Neural progenitor cell (in vitro differentiated cells): ENCODE measurements around the gene CDK5RAP3.

ENCODE experiments used
- EZH2phosphoT487 ChIP-seq: fragments of 200-600 bp; sonication (generic); IDR thresholded peaks from 2 replicates; pipeline ENCODE4 v1.6.1; 2017; ENCODE audit warnings: antibody characterized with exemption
- TF ChIP-seq, protein P1 (sequence below): fragments of 200-600 bp; sonication (generic); IDR thresholded peaks from 2 replicates; pipeline ENCODE4 v1.5.1; 2017; ENCODE audit warnings: antibody characterized with exemption, mild to moderate bottlenecking

DNA sequence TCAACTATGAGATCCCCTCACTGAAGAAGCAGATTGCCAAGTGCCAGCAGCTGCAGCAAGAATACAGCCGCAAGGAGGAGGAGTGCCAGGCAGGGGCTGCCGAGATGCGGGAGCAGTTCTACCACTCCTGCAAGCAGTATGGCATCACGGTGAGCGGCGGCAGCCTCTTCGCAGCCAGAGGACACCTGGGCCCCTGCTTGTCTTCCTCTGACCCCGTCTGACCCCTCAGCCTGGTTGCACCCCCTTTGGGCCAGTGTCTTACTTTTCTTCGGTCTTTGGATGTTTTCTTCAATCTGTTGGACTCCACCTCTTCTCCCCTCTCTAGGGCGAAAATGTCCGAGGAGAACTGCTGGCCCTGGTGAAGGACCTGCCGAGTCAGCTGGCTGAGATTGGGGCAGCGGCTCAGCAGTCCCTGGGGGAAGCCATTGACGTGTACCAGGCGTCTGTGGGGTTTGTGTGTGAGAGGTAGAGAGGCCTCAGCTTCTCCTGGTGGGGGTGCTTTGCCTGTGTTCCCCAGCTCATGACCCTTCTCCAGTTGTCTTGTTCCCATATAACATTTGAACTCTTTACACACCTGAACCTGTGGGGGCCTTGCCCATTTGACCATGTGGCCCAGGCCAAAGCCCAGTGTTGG lies 4.4 kb downstream of the CDK5RAP3 start:
- TF ChIP-seq, protein P1, sequence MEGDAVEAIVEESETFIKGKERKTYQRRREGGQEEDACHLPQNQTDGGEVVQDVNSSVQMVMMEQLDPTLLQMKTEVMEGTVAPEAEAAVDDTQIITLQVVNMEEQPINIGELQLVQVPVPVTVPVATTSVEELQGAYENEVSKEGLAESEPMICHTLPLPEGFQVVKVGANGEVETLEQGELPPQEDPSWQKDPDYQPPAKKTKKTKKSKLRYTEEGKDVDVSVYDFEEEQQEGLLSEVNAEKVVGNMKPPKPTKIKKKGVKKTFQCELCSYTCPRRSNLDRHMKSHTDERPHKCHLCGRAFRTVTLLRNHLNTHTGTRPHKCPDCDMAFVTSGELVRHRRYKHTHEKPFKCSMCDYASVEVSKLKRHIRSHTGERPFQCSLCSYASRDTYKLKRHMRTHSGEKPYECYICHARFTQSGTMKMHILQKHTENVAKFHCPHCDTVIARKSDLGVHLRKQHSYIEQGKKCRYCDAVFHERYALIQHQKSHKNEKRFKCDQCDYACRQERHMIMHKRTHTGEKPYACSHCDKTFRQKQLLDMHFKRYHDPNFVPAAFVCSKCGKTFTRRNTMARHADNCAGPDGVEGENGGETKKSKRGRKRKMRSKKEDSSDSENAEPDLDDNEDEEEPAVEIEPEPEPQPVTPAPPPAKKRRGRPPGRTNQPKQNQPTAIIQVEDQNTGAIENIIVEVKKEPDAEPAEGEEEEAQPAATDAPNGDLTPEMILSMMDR = no peak
- TF ChIP-seq EZH2phosphoT487 = no peak
